Measurements from ENCODE around the gene KCNS1. TPM values are rescaled to one million over a fixed set of nuclear protein-coding genes. Genes with fewer than 3 reads are reported as not detected.

The KCNS1 gene
- total RNA-seq, 1 experiment from 2014 or later, result not detected

GRCh38 chr20:45080867-45081624 lies 19.9 kb downstream of the KCNS1 start:
- peak; percentile 81 for ATAC-seq
- TF ChIP-seq CTCF (IDR thresholded peaks at IDR 0.05 in 2 of 3, conservative IDR thresholded peaks at IDR 0.05 in 1 of 3; ENCODE audit: borderline replicate concordance in 1 of 3, insufficient read depth in 1 of 3, low read depth in 2 of 3, low read length in 2 of 3), result peak in 2 of 3 experiments; percentile 60 to 65; a peak in 4 of 6 replicates
- no peak for TF ChIP-seq EZH2 (IDR thresholded peaks at IDR 0.05)
- TF ChIP-seq RAD21 (IDR thresholded peaks at IDR 0.05; ENCODE audit: low read depth), result peak; percentile 9; the same call in 1 of the 2 replicates
- DNase-seq (ENCODE audit: low read depth, low spot score), result peak; percentile 15
- Histone ChIP-seq H3K9ac (ENCODE audit: low read length) (no peak overlapping the region), H3K9me3 (ENCODE audit: control insufficient read depth in 1 of 2, insufficient read depth in 1 of 2, low read depth in 1 of 2, low read length in 2 of 2) (no peaks in the 10 kb centered on the region), H3K4me3 (replicated peaks in 1 of 2; ENCODE audit: low read depth in 1 of 2, low read length in 2 of 2) (no peak overlapping the region), H3K4me1 (ENCODE audit: control insufficient read depth in 1 of 2, insufficient read depth in 2 of 2, low read length in 2 of 2) (no peaks in the 10 kb centered on the region), H4K20me1 (ENCODE audit: insufficient read depth) (no peaks in the 10 kb centered on the region), H3K4me2 (ENCODE audit: low read length) (no peak overlapping the region), H3K27me3 (ENCODE audit: insufficient read depth, low read length) (no peaks in the 10 kb centered on the region), H2AFZ (ENCODE audit: low read depth, low read length, poor library complexity, severe bottlenecking) (no peak overlapping the region), H3K27ac (ENCODE audit: low read depth, low read length) (no peak overlapping the region), H3K36me3 (ENCODE audit: control insufficient read depth in 1 of 2, insufficient read depth in 2 of 2, low read length in 2 of 2) (peaks cover 6 to 10% of the 10 kb centered on the region in 2 experiments; a peak in 3 of 4 replicates), H3K79me2 (ENCODE audit: insufficient read depth, low read length) (no peaks in the 10 kb centered on the region), H3K9me2 (ENCODE audit: insufficient read depth) (no peaks in the 10 kb centered on the region)
- RAD21 ChIA-PET (ENCODE audit: low non-redundant PET in 1 of 2, low total read pairs in 2 of 2, uncharacterized antibody in 2 of 2, unreplicated experiment in 2 of 2), result no interaction called here
- CTCF ChIA-PET, result no interaction called here
- intact Hi-C loops (cut with micrococcal nuclease), result no loop called here
- POLR2A ChIA-PET, result no interaction called here
- BruUV-seq (replicated peaks), result no TSS peak

- BruUV-seq (replicated peaks), result no TSS peak
- no peak overlapping the region for H3K4me3 ChIP-seq (replicated peaks in 1 of 2; ENCODE audit: low read depth in 1 of 2, low read length in 2 of 2)
- no peak overlapping the region for H3K9ac ChIP-seq (ENCODE audit: low read length)
- no peaks in the 10 kb centered on the region for H3K79me2 ChIP-seq (ENCODE audit: insufficient read depth, low read length)
- no peak overlapping the region for H3K4me2 ChIP-seq (ENCODE audit: low read length)
- POLR2A ChIA-PET, result no interaction called here
- H3K9me2 ChIP-seq (ENCODE audit: insufficient read depth), result no peaks in the 10 kb centered on the region
- H3K27me3 ChIP-seq (ENCODE audit: insufficient read depth, low read length), result no peaks in the 10 kb centered on the region
- peaks cover 7 to 13% of the 10 kb centered on the region in 2 experiments; a peak in 3 of 4 replicates for H3K36me3 ChIP-seq (ENCODE audit: control insufficient read depth in 1 of 2, insufficient read depth in 2 of 2, low read length in 2 of 2)
- no peak for ATAC-seq
- no peak overlapping the region for H3K27ac ChIP-seq (ENCODE audit: low read depth, low read length)
- intact Hi-C loops (cut with micrococcal nuclease), result no loop called here
- H2AFZ ChIP-seq (ENCODE audit: low read depth, low read length, poor library complexity, severe bottlenecking), result no peak overlapping the region
- no peaks in the 10 kb centered on the region for H3K9me3 ChIP-seq (ENCODE audit: control insufficient read depth in 1 of 2, insufficient read depth in 1 of 2, low read depth in 1 of 2, low read length in 2 of 2)
- CTCF ChIA-PET, result no interaction called here
- DNase-seq (ENCODE audit: low read depth, low spot score), result no peak
- peaks cover 4% of the 10 kb centered on the region; the same call in 1 of the 2 replicates for H4K20me1 ChIP-seq (ENCODE audit: insufficient read depth)
- no peaks in the 10 kb centered on the region for H3K4me1 ChIP-seq (ENCODE audit: control insufficient read depth in 1 of 2, insufficient read depth in 2 of 2, low read length in 2 of 2)
- RAD21 ChIA-PET (ENCODE audit: low non-redundant PET in 1 of 2, low total read pairs in 2 of 2, uncharacterized antibody in 2 of 2, unreplicated experiment in 2 of 2), result no interaction called here
- TF ChIP-seq EZH2 (IDR thresholded peaks at IDR 0.05) (no peak), ZBTB33 (IDR thresholded peaks at IDR 0.05; ENCODE audit: extremely low read depth, insufficient replicate concordance, low read length) (no peak), RAD21 (IDR thresholded peaks at IDR 0.05; ENCODE audit: low read depth) (no peak), ZNF274 (IDR thresholded peaks at IDR 0.05; ENCODE audit: low read depth, low read length) (no peak), CTCF (IDR thresholded peaks at IDR 0.05 in 2 of 3, conservative IDR thresholded peaks at IDR 0.05 in 1 of 3; ENCODE audit: borderline replicate concordance in 1 of 3, insufficient read depth in 1 of 3, low read depth in 2 of 3, low read length in 2 of 3) (no peak), TCF7L2 (IDR thresholded peaks at IDR 0.05; ENCODE audit: borderline replicate concordance, extremely low read depth, insufficient read depth, insufficient read length) (no peak), MAX (IDR thresholded peaks at IDR 0.05) (no peak), JUND (IDR thresholded peaks at IDR 0.05) (no peak), SIN3A (IDR thresholded peaks at IDR 0.05; ENCODE audit: low read depth) (no peak), POLR2AphosphoS5 (IDR thresholded peaks at IDR 0.05; ENCODE audit: low read depth, low read length) (no peak), ELF1 (IDR thresholded peaks at IDR 0.05; ENCODE audit: borderline replicate concordance, low read depth) (no peak)
These were observed 23.4 kb downstream of the KCNS1 start for GRCh38 chr20:45077559-45077958.

Measured in HCT116 (cell line).